Neuronal stem cell (in vitro differentiated cells): Measurements from ENCODE around the gene TAOK2.
"Not testable (repeated sequence)": the region's sequence is repeated elsewhere in the genome, so short reads cannot be mapped to it uniquely, and the experiment has no call there.

Experiments used
- DNase-seq: peaks from one replicate; pipeline ENCODE4 v3.0.0-alpha.2; 2013; ENCODE audit warnings: low spot score
- H2AFZ ChIP-seq: one replicate; pipeline ENCODE4 v1.6.1; 2013; ENCODE audit warnings: mild to moderate bottlenecking, low read length, inconsistent platforms
- H2AK5ac ChIP-seq: 2 replicates; pipeline ENCODE4 v1.6.1; 2013; ENCODE audit warnings: low read depth, mild to moderate bottlenecking, inconsistent platforms, low read length, moderate library complexity, mixed read lengths
- H2BK120ac ChIP-seq: 2 replicates; pipeline ENCODE4 v1.6.1; 2013; ENCODE audit warnings: low read depth, mild to moderate bottlenecking, inconsistent platforms, low read length, moderate library complexity, mixed read lengths
- H2BK12ac ChIP-seq: one replicate; pipeline ENCODE4 v1.6.1; 2013; ENCODE audit warnings: low read length, inconsistent platforms
- H2BK15ac ChIP-seq: 2 replicates; pipeline ENCODE4 v1.6.1; 2013; ENCODE audit warnings: mild to moderate bottlenecking, low read length, inconsistent platforms, mixed read lengths
- H2BK5ac ChIP-seq: one replicate; pipeline ENCODE4 v1.6.1; 2013; ENCODE audit warnings: inconsistent platforms, mild to moderate bottlenecking, low read length, moderate library complexity
- H3K14ac ChIP-seq: one replicate; pipeline ENCODE4 v1.6.1; 2013; ENCODE audit warnings: low read length, inconsistent platforms
- H3K18ac ChIP-seq: 2 replicates; pipeline ENCODE4 v1.6.1; 2013; ENCODE audit warnings: low read length, inconsistent platforms
- H3K23ac ChIP-seq: 2 replicates; pipeline ENCODE4 v1.6.1; 2013; ENCODE audit warnings: low read depth, mild to moderate bottlenecking, mixed read lengths, low read length, inconsistent platforms; ENCODE audit not compliant: poor library complexity
- H3K27ac ChIP-seq: replicated peaks from 3 replicates; pipeline ENCODE4 v1.5.1; 2013; ENCODE audit warnings: low read length, inconsistent platforms
- H3K27me3 ChIP-seq, 3 experiments: 2 replicates each; pipeline ENCODE4 v1.6.1; 2013; ENCODE audit warnings: low read length in 3 of 3, mild to moderate bottlenecking in 2 of 3, inconsistent platforms in 1 of 3, low read depth in 1 of 3, mixed read lengths in 1 of 3, moderate library complexity in 1 of 3; ENCODE audit not compliant: control insufficient read depth in 3 of 3, insufficient read depth in 3 of 3
- H3K36me3 ChIP-seq, 2 donors: replicated peaks in 1 of 2; 2 replicates each; pipeline ENCODE4 v1.6.1; 2013; ENCODE audit warnings: low read length in 2 of 2; ENCODE audit not compliant: control insufficient read depth in 2 of 2, insufficient read depth in 2 of 2
- H3K4ac ChIP-seq: 2 replicates; pipeline ENCODE4 v1.6.1; 2013; ENCODE audit warnings: inconsistent platforms, mild to moderate bottlenecking, low read length, moderate library complexity
- H3K4me1 ChIP-seq, 2 donors: 1 replicate in 1 of 2; 2 replicates in 1 of 2; pipeline ENCODE4 v1.6.1; 2013; ENCODE audit warnings: low read length in 2 of 2, low read depth in 1 of 2; ENCODE audit not compliant: control insufficient read depth in 2 of 2, insufficient read depth in 1 of 2
- H3K4me2 ChIP-seq: one replicate; pipeline ENCODE4 v1.6.1; 2013; ENCODE audit warnings: mild to moderate bottlenecking, low read length, inconsistent platforms; ENCODE audit not compliant: insufficient read depth, poor library complexity, severe bottlenecking
- H3K4me3 ChIP-seq, 2 donors: 2 replicates each; pipeline ENCODE4 v1.5.1; 2013; ENCODE audit warnings: low read length in 2 of 2, mild to moderate bottlenecking in 2 of 2, inconsistent platforms in 1 of 2, moderate library complexity in 1 of 2
- H3K79me1 ChIP-seq: one replicate; pipeline ENCODE4 v1.6.1; 2013; ENCODE audit warnings: low read depth, mild to moderate bottlenecking, inconsistent platforms, low read length, moderate library complexity
- H3K9ac ChIP-seq: one replicate; pipeline ENCODE4 v1.6.1; 2013; ENCODE audit warnings: mild to moderate bottlenecking, low read depth, low read length, inconsistent platforms; ENCODE audit not compliant: poor library complexity
- H3K9me3 ChIP-seq, 2 donors: replicated peaks in 1 of 2; 2 replicates each; pipeline versions ENCODE3 to v1.6.1; 2013; ENCODE audit warnings: low read length in 2 of 2, mild to moderate bottlenecking in 2 of 2, inconsistent platforms in 1 of 2, low read depth in 1 of 2, mixed read lengths in 1 of 2, moderate library complexity in 1 of 2; ENCODE audit not compliant: control insufficient read depth in 2 of 2, insufficient read depth in 1 of 2
- H4K8ac ChIP-seq: one replicate; pipeline ENCODE4 v1.6.1; 2013; ENCODE audit warnings: low read depth, mild to moderate bottlenecking, inconsistent platforms, low read length, moderate library complexity
- H4K91ac ChIP-seq: one replicate; pipeline ENCODE4 v1.6.1; 2013; ENCODE audit warnings: low read length, low read depth, mild to moderate bottlenecking, inconsistent platforms; ENCODE audit not compliant: poor library complexity
- WGBS, 2 donors: extraction: QIAGEN DNeasy Blood & Tissue Kit; methylation state at CpG; one replicate each; pipeline ENCODE4 v1.1.7; 2013; ENCODE audit warnings: missing lambda C conversion rate in 2 of 2, mixed read lengths in 1 of 2; ENCODE audit not compliant: insufficient read length in 2 of 2, insufficient replicate concordance in 1 of 2; ENCODE audit errors: extremely low coverage in 2 of 2; 5-methylcytosine and 5-hydroxymethylcytosine counted together

The TAOK2 gene

DNA sequence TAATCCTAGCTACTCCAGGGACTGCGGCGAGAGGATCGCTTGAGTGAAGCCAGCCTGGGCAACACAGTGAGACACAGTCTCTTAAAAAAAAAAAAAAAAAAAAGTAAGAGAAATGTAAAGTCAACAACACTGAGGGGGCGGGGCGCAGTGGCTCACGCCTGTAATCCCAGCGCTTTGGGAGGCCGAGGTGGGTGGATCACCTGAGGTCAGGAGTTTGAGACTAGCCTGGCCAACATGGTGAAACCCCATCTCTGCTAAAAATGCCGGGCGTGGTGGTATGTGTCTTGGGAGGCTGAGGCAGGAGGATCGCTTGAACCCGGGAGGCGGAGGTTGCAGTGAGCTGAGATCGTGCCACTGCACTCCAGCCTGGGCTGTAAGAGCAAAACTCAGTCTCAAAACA, 38.9 kb downstream of the TAOK2 start:
- not testable (repeated sequence) for H2BK120ac ChIP-seq, DNase-seq, H2AK5ac ChIP-seq, H3K79me1 ChIP-seq, H4K91ac ChIP-seq, H2BK5ac ChIP-seq, H3K4ac ChIP-seq, H3K9me3 ChIP-seq, H3K23ac ChIP-seq, H3K4me3 ChIP-seq, H3K9ac ChIP-seq, H2AFZ ChIP-seq, H3K4me2 ChIP-seq, H4K8ac ChIP-seq, H2BK12ac ChIP-seq, H2BK15ac ChIP-seq, H3K14ac ChIP-seq, H3K36me3 ChIP-seq, H3K18ac ChIP-seq, H3K27ac ChIP-seq
- no CpG with 5 or more reads among the region's 14 CpGs for WGBS, 2 donors
- peaks cover 12 to 14% of the 10 kb centered on the region in 2 donors for H3K4me1 ChIP-seq
- peaks cover 0 to 17% (median 15%) of the 10 kb centered on the region in 3 experiments for H3K27me3 ChIP-seq

DNA sequence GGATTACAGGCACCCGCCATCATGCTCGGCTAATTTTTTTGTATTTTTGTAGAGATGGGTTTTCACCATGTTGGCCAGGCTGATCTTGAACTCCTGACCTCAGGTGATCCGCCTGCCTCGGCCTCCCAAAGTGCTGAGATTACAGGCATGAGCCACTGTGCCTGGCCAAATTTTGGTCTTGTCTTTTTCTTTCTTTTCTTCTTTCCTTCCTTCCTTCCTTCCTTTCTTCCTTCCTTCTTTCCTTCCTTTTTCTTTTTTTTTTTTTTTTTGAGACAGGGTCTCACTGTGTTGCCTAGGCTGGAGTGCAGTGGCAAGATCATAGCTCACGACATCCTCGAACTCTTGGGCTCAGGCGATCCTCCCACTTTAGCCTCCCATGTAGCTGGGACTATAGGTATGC, 41.8 kb downstream of the TAOK2 start:
- not testable (repeated sequence) for H3K4me1 ChIP-seq, H2BK5ac ChIP-seq, H4K91ac ChIP-seq, H3K9me3 ChIP-seq, H3K18ac ChIP-seq, H3K14ac ChIP-seq, H3K27ac ChIP-seq, H4K8ac ChIP-seq, DNase-seq, H3K4me2 ChIP-seq, H3K79me1 ChIP-seq, H3K23ac ChIP-seq, H3K4me3 ChIP-seq, H2AK5ac ChIP-seq, H3K9ac ChIP-seq, H2BK15ac ChIP-seq, H3K4ac ChIP-seq, H2BK12ac ChIP-seq, H2BK120ac ChIP-seq, H3K36me3 ChIP-seq, H2AFZ ChIP-seq
- H3K27me3 ChIP-seq: peaks cover 0 to 14% (median 12%) of the 10 kb centered on the region in 3 experiments
- no CpG with 5 or more reads among the region's 7 CpGs for WGBS, 2 donors

DNA sequence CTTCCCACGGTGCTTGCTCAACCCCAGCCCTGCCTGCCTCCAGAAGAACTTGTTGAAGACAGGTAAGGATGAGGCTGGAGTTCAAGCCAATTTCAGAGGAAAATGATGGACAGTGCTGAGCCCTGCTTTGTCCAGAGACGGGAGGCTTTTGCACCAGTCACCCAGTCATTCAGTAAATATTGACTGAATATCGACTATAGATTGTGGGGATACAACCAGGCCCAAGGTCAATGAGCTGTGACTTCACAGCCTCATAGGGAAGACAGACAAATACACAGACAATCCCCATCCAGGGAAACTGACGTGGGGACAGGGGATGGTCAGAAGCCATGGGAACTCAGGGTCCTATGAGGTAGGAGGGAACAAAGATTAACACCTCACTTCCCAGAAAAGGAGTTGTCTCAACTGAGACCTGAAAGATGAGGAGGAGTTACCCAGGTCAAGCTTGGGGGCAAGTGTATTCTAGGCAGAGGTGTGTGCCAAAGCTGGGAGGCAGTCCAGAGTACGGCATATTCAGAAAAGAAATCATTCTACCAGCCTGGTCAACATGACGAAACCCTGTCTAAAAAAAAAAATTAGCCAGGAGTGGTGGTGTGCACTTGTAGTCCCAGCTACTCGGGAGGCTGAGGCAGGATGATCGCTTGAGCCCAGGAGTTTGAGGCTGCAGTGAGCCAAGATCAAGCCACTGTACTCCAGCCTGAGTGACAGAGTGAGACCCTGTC, 43.0 kb downstream of the TAOK2 start:
- Histone ChIP-seq H3K4me1 (peaks cover 4% of the 10 kb centered on the region in 2 donors), H3K18ac (no peak overlapping the region), H3K9ac (no peak overlapping the region), H2BK120ac (no peak overlapping the region), H2BK5ac (no peak overlapping the region), H2AK5ac (no peak overlapping the region), H3K9me3 (no peaks in the 10 kb centered on the region), H2BK12ac (no peak overlapping the region), H3K27me3 (peaks cover 0 to 10% (median 4%) of the 10 kb centered on the region in 3 experiments), H3K27ac (no peak overlapping the region), H2BK15ac (no peak overlapping the region), H3K79me1 (peaks cover 3% of the 10 kb centered on the region), H3K23ac (no peak overlapping the region), H2AFZ (no peak overlapping the region), H3K4me3 (no peak overlapping the region), H3K4me2 (no peak overlapping the region), H3K36me3 (no peaks in the 10 kb centered on the region), H3K4ac (no peak overlapping the region), H4K91ac (no peak overlapping the region), H3K14ac (no peak overlapping the region), H4K8ac (no peak overlapping the region)
- DNase-seq: no peak
- WGBS, 2 donors: no CpG with 5 or more reads among the region's 8 CpGs

DNA sequence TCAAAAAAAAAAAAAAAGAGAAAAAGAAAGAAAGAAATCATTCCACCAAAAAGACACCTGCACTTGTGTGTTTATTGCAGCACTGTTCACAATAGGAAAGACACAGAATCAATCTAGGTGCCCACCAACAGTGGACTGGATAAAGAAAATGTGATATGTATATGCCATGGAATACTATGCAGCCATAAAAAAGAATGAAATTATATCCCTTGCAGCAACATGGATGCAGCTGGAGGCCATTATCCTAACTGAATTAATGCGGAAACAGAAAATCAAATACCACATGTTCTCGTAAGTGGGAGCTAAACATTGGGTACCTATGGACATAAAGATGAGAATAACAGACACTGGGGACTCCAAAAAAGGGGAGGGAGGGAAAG, 43.6 kb downstream of the TAOK2 start:
- Histone ChIP-seq H2AK5ac (no peak overlapping the region), H3K36me3 (no peaks in the 10 kb centered on the region), H3K4me1 (peaks cover 0 to 4% of the 10 kb centered on the region in 2 donors), H3K27ac (no peak overlapping the region), H3K14ac (no peak overlapping the region), H3K9ac (no peak overlapping the region), H2BK5ac (no peak overlapping the region), H2BK120ac (no peak overlapping the region), H2BK15ac (no peak overlapping the region), H3K79me1 (peaks cover 4% of the 10 kb centered on the region), H3K9me3 (no peaks in the 10 kb centered on the region), H3K4ac (no peak overlapping the region), H3K4me2 (no peak overlapping the region), H4K91ac (no peak overlapping the region), H2AFZ (no peak overlapping the region), H4K8ac (no peak overlapping the region), H2BK12ac (no peak overlapping the region), H3K18ac (no peak overlapping the region), H3K4me3 (no peak overlapping the region), H3K23ac (no peak overlapping the region), H3K27me3 (peaks cover 0 to 4% (median under 1%) of the 10 kb centered on the region in 3 experiments)
- WGBS, 2 donors: no CpG with 5 or more reads among the region's 2 CpGs
- no peak for DNase-seq
